Stimulated activated CD4-positive, alpha-beta T cell treated with anti-CD3 and anti-CD28 coated beads, Interleukin-4, amount 100 ng/mL, for 1 hour (primary cell): ENCODE measurements around the gene MYO7B.
"Not testable (repeated sequence)": the region's sequence is repeated elsewhere in the genome, so short reads cannot be mapped to it uniquely, and the experiment has no call there.

ENCODE experiments used
- DNase-seq: peaks from one replicate; pipeline ENCODE4 v3.0.0-alpha.2; 2020

MYO7B gene

DNA sequence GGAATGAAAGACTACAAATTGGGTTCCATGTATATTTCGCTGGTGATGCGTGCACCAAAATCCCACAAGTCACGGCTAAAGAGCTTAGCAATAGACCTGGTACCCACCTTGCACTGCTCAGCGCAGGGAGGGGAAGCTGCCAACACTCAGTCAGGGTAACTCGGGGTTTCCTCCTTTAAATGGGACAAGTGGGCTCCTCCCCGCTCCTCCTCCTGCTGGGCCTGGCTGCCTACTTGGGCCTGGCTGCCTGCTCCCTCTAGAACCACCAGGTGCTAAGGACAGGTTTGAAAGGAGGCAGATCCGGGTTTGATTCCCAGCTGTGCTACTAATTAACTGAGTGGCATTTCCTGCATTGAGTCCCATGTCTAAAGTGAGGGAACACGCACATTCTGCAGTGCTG, 23.4 kb downstream of the MYO7B start:
- no peak for DNase-seq

- no peak for DNase-seq
Observed at GRCh38 chr2:127559454-127559853, 24.0 kb downstream of the MYO7B start.

DNA sequence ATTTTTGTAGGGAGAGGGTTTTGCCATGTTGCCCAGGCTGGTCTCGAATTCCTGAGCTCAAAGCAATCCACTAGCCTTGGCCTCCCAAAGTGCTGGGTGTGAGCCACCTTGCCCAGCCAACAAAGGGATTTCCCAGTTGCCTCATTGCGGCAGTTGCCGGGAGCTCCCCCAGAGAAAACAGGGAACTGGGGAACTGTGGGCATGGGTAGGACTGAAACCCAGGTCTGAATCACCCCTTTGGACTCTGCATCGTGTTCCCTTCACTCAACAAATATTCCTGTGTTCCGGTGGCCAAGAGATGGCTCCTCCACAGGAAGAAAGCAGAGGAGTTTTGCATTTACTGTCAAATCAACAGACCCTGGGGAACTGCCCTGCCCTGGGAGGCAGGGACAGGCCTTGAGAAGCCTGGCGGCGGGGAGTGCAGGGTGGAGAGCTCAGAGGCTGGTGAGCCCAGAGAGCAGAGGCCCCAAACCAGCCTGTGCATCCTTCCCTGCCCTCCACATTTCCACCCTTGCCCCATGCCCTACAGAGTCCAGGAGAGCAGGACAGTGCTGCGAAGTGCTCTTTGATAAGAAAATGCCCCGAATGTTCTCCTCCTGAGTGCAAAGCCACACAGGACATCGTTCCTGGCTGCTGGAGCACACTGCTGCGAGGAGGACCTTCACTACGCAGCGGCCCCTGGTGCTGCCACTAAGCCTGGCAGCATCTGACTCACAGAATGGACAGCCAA, 24.9 kb downstream of the MYO7B start:
- no peak for DNase-seq

DNA sequence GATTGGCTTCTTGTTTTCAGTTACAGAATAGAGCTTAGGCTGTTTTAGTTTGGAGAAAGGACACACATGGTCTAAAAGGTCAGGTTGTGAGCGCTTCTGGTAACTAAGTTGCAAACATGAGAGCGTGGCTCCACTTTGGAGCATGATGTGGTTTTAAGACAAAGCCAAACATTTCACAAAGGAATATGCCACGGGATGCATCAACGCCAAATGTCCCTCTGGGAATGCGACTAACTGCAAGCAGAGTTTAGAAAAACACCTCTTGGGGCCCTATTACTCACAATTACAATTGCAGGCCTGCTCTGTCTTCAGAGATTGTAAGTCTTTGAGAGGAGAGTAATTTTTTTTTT, 25.4 kb downstream of the MYO7B start:
- no peak for DNase-seq

DNA sequence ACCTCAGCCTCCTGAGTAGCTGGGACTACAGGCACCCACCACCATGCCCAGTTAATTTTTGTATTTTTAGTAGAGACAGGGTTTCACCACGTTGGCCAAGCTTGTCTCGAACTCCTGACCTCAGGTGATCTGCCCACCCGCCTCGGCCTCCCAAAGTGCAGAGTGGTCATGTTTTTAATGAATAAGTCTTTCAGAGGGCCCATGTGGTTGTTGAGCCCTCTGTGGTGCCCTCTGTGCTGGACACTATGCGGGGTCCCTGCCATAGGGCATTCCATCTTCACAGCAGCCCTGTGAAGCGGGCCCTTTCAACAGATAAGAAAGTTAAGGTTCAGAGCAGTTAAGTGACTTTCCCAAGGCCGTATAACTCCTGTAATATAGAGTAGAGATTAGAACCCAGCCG, 25.9 kb downstream of the MYO7B start:
- DNase-seq: no peak

DNA sequence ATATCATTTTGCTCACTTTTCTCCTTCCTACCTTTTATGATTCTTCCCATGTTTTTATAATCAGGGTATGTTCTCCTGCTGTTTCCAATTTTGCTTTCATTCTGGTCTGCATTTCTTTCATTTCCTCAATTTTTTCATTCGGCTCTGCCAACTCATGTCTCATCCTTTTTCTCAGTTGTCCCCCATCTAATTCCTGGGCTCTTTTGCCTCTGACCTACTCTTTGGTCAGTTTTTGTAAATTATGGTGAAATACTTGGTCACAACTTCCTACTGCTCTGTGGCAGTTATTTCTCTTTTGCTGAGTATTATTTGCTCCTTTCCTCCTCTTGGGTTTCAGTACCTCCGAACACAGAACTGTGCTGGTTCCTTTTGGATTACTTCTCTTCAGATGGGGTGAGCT, 27.5 kb downstream of the MYO7B start:
- no peak for DNase-seq

- DNase-seq: no peak
Observed at GRCh38 chr2:127563458-127564428, 28.3 kb downstream of the MYO7B start.

DNA sequence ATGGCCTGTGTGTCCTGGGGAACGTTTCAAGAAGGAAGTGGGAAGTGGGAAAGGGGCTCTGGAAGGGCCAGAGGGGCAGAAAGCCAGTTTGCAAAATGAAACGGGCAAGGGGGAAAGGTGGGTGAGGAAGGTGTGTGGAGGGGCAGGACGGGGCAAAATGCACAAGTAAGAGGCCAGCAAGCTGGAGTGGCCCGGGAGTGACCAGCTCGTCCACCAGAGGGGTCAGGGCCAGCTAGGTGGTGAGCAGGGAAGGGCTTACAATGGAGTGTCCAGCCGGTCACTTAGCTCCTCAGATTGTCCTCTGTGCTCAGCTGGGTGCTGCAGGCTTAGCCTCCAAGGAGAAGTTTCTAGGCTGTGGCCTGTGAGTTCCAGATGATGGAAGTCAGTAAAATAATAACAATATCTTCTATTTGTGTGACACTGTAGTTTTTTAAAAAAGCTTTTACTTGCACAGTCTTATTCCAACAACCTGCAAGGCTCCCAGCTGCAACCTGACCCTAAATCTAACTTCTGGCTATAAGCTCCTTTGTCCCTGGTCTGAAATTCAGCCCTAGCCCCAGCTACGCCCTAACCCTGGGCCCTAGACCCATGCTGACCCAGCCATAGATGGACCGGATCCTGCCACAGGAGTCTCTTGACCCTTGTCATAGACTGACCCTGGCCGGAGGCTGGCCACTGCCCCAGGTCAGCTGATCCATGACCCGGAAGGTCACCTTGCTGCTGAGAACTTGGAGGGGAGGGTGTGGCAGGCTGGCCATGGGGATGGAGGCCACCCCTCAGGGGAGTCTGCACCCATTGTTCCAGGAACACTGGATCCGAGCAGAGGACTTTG, 29.2 kb downstream of the MYO7B start:
- no peak for DNase-seq

DNA sequence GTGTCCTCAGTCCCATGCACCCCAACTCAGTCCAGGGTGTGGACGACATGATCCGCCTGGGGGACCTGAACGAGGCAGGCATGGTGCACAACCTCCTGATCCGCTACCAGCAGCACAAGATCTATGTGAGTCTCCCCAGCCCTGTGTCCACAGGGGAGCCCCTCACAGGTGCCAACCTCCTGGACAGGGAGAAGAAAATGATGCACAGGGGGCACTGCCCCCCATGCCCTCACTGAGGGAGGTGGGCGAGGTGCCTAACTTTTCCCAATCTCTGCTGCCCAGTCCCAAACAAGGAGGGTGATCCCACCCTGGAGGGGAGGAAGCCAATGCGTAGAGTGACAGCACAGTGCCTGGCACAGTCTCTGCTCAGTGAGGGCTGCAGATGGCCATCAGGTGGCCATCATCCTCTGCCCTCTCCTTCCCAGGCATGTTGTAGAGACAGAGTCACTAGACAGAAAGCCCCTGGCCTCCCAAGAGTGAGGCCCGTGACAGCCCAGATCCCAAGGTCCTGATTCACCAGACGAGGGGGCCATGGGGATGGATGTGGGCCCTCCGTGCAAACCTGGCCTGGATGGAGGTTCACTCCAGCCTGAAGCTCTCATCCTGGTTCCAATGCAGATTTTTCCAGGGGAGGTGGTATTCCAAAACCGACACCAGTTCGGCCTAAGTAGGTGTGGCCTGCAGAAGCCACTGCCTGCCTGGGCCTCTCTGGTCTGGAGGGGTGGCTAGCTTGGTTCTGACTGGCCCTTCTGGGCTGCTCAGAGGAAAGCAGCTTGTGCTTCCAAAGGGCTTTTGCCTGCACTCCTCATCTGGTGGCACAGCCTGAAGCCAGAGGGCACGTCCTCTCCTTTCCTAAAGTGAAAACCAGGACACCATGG, 30.0 kb downstream of the MYO7B start:
- DNase-seq: no peak

DNA sequence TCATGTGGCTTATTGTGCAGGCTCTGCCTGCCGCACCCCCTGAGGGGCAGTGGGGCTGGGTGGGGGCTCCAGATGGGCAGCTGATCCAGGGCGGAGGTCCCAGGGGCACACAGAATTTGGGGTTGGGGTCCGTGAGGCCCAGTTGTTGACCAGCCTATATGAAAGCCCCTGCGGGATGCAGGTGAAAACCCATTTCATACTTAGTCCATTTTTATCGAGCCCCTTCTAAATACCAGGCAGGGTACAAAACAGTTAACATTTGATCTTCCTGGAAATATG, 30.6 kb downstream of the MYO7B start:
- no peak for DNase-seq

DNA sequence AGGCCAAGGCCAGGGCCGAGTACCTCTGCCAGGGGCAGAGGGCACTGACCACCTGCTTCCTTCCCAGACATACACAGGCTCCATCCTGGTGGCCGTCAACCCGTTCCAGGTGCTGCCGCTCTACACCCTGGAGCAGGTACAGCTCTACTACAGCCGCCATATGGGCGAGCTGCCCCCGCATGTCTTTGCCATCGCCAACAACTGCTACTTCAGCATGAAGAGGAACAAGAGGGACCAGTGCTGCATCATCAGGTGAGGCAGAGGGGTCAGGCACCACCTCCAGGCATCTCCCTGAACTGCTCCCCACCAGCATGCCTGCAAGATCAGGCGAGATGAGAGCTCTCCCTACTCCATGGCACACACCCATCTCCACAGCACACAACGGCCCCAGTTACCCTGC, 31.1 kb downstream of the MYO7B start:
- DNase-seq: no peak

DNA sequence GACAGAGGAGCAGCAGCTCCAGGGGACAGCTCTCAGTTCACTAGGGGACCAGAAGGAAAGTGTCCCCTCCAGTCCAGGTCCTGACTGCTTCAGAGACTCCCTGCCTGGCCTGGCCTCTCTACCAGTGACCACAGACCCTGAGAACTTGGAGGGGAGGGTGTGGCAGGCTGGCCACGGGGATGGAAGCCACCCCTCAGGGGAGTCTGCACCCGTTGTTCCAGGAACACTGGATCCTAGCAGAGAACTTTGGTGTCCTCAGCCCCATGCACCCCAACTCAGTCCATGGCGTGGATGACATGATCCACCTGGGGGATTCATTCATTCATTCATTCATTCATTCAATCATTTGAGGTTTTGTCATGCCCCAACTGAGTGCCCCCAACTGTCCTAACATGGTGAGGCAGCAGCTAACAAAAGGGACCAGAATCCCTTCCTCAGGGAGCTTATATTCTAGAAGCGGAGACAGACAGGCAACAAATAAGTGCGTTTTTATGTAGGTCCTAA, 31.9 kb downstream of the MYO7B start:
- no peak for DNase-seq

GRCh38 chr2:127568128-127568527, 32.6 kb downstream of the MYO7B start:
- DNase-seq: no peak

DNA sequence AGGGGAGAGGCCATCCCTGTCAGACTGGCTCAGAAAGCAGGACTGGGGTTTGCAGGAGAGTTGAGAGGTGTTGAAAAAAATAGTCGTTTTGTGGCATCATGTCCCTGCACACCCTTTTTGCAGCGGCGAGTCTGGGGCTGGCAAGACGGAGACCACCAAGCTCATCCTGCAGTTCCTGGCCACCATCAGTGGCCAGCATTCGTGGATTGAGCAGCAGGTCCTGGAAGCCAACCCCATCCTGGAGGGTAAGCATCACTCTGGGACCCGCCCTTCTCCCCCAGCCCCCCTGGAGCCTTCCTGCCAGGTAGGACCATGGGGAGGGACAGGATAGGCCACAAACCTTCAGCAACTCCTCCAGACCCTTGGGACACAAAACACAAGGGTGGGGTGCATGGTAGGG, 34.2 kb downstream of the MYO7B start:
- no peak for DNase-seq

DNA sequence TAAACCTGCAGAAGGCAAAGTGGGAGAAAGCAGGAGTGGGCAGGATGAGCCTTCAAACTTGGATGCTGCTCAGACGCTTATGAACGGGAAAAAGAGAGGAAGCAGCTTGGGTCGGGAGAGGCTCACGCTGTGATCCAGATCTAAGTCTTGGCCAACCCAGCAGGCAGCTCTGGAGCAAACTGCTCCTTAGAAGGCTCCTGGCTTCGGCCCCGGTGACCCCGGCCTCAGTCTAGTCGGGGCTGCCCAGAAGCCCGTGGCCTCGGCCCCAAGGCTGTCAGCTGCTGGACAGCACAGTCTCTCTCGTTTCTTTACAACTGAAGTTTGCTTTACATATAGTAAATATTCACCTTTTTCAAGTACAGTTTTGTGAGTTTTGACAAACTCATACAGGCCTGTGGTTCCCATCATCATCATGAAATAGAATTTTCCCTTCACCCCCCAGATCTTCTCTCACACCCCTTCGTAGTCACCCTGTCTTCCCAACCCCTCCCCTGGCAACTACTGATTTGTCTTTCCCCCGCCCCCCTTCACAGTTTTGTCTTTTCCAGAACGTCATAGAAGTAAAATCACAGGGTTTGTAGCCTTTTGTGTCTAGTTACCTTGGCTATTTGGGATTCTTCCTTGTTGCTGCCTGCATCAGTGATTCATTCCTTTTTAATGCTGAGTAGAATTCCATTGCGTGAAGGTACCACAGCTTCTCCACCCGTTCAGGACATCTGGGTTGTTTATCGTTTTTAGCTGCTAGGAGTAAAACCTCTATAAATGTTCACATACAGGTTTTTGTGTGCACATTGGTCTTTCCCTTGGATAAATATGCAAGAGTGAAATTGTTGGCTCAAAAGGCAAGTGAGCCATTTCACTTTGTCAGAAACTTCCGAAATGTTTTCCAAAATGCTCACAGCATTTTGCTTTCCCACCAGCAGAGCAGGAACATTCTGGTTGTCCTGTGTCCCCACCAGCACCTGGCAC, 35.1 kb downstream of the MYO7B start:
- no peak for DNase-seq

- DNase-seq: not testable (repeated sequence)
Observed at GRCh38 chr2:127572352-127572751, 36.9 kb downstream of the MYO7B start.

GRCh38 chr2:127572841-127573240, 37.4 kb downstream of the MYO7B start:
- no peak for DNase-seq

DNA sequence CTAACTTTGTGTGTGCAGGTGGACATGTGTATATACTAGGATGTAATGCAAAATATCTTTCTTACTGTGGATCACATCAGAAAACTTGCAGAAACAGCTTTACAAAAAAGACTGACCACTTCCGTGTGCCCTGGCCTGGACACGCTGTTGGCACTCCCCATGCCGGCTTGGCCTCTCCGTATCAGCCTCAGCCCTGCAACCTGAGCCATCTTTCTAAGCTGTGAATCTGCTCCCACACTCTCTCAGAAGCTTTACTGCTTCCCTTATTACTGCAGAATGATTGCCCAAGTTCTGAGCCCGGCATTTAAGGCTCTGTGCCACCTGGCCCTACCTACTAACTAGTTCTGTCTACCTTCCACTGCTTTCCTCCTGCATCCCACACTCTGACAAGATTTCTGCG, 37.8 kb downstream of the MYO7B start:
- no peak for DNase-seq

GRCh38 chr2:127573771-127574170, 38.3 kb downstream of the MYO7B start:
- no peak for DNase-seq

DNA sequence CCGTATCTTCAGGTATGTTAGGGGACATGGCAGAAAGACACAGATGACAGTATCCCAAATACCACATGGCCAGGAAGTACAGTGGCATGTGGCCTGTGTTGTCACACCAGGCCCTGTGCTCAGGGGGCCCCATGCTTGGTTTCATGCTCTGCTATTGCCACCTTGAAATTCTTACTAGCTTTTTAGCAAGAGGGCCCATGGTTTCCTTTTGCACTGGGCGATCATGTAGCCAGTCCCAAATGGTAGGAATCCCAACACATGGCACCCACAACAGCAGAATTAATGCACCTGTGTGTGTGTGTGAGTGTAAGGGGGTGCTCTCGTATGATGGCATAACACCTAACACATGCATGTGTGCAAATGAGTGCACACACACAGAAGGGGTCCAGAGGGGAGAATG, 39.2 kb downstream of the MYO7B start:
- no peak for DNase-seq

GRCh38 chr2:127575185-127575765, 39.8 kb downstream of the MYO7B start:
- no peak for DNase-seq
